ENCODE results near the gene CALM3.

Gene CALM3

DNA sequence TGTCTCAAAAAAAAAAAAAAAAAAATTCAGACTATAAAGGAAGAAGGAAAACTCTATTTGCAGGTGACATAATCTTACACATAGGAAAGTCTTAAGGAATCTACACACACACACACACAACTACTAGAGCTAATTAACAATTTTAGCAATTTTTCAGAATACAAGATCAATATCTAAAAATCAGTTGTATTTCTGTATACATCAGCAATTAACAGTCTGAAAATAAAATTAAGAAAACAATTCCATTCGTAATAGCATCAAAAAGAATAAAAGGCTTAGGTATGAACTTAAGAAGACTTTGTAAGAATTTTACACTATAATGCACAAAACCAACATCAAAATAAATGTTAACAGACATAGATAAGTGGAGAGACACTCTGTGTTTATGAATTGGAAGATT, 15.6 kb upstream of the CALM3 start:
- Mint-ChIP-seq H3K27ac (no peak overlapping the region), H3K27me3 (peaks cover 6% of the 10 kb centered on the region), H3K4me3 (no peak overlapping the region), H3K9me3 (peaks cover 8% of the 10 kb centered on the region), H3K36me3 (ENCODE audit: low read depth) (no peaks in the 10 kb centered on the region), H3K4me1 (ENCODE audit: low read depth) (no peaks in the 10 kb centered on the region)
- intact Hi-C loops (cut with micrococcal nuclease), result no loop called here

DNA sequence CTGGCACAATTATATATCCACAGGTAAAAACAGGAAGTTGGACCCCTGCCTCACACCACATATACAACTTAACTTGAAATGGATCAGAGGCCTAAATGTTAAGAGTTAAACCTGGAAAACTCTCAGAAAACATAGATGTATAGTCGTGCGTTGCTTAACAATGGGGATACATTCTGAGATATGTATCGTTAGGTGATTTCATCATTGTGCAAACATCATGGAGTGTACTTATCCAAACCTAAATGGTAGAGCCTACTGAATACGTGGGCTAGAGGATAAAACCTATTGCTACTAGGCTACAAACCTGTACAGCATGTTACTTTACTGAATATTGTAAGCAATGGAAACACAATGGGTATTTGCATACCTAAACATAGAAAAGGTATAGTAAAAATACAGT, 14.8 kb upstream of the CALM3 start:
- Mint-ChIP-seq H3K9me3 (peaks cover under 1% of the 10 kb centered on the region), H3K4me1 (ENCODE audit: low read depth) (peaks cover 3% of the 10 kb centered on the region), H3K4me3 (no peak overlapping the region), H3K27ac (no peak overlapping the region), H3K27me3 (peaks cover 4% of the 10 kb centered on the region), H3K36me3 (ENCODE audit: low read depth) (no peaks in the 10 kb centered on the region)
- intact Hi-C loops (cut with micrococcal nuclease), result no loop called here

DNA sequence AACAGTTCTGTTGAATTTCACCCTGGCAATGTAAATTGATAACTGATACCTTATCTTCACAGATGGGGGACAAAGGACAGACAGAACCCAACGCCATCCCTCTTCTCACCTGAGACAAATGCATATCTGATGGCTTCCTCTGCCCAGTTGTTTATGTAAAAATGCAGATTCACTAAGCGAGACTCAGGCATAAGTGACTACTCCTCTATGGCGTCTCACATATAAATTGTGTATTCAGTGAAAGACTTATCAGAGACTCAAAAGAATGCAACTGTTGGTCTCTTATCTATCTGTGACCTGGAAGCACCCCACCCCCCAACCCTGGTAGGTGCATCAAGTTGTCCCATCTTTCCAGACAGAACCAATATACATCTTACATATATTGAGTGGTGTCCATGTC, 13.3 kb upstream of the CALM3 start:
- peaks cover 18% of the 10 kb centered on the region for H3K4me1 Mint-ChIP-seq (ENCODE audit: low read depth)
- intact Hi-C loops (cut with micrococcal nuclease), result no loop called here
- H3K27ac Mint-ChIP-seq, result no peak overlapping the region
- H3K36me3 Mint-ChIP-seq (ENCODE audit: low read depth), result no peaks in the 10 kb centered on the region
- H3K27me3 Mint-ChIP-seq, result peaks cover 6% of the 10 kb centered on the region
- H3K9me3 Mint-ChIP-seq, result no peaks in the 10 kb centered on the region
- H3K4me3 Mint-ChIP-seq, result no peak overlapping the region

DNA sequence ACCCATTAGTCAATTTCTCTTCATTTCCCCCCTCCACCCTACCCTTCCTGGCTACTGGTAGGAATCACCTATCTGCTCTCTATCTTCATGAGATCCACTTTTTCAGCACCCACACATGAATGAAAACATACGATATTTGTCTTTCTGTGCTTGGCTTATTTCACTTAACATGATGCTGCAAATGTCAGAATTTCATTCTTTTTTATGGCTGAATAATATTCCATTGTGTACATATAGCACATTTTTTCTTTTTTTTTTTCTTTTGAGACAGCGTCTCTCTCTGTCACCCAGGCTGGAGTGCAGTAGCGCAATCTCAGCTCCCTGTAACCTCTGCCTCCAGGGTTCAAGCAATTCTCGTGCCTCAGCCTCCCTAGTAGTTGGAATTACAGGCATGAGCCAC, 9.9 kb upstream of the CALM3 start:
- H3K4me1 Mint-ChIP-seq (ENCODE audit: low read depth), result peaks cover 25% of the 10 kb centered on the region
- H3K27me3 Mint-ChIP-seq, result peaks cover 2% of the 10 kb centered on the region
- H3K27ac Mint-ChIP-seq, result no peak overlapping the region
- no peaks in the 10 kb centered on the region for H3K9me3 Mint-ChIP-seq
- intact Hi-C loops (cut with micrococcal nuclease), result no loop called here
- no peaks in the 10 kb centered on the region for H3K36me3 Mint-ChIP-seq (ENCODE audit: low read depth)
- no peak overlapping the region for H3K4me3 Mint-ChIP-seq

GRCh38 chr19:46591870-46592269, 9.3 kb upstream of the CALM3 start:
- no peaks in the 10 kb centered on the region for H3K36me3 Mint-ChIP-seq (ENCODE audit: low read depth)
- no peaks in the 10 kb centered on the region for H3K9me3 Mint-ChIP-seq
- peaks cover 2% of the 10 kb centered on the region for H3K27me3 Mint-ChIP-seq
- peaks cover 25% of the 10 kb centered on the region for H3K4me1 Mint-ChIP-seq (ENCODE audit: low read depth)
- H3K4me3 Mint-ChIP-seq, result no peak overlapping the region
- no peak overlapping the region for H3K27ac Mint-ChIP-seq
- intact Hi-C loops (cut with micrococcal nuclease), result no loop called here

DNA sequence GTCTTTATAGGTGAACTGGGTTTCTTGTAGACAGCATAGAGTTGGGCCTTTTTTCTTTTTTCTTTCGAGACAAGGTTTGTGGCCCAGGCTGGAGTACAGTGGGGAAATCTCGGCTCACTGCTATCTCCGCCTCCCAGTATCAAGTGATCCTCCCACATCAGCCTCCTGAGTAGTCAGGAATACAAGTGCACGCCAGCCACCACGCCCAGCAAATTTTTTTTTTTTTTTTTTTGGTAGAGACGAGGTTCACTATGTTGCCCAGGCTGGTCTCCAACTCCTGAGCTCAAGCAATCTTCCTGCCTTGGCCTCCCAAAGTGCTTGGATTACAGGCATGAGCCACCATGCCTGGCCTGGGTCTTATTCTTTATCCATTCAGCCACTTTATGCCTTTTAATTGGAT, 5.1 kb upstream of the CALM3 start:
- H3K4me3 Mint-ChIP-seq, result no peak overlapping the region
- peaks cover 15% of the 10 kb centered on the region for H3K9me3 Mint-ChIP-seq
- H3K4me1 Mint-ChIP-seq (ENCODE audit: low read depth), result peaks cover 34% of the 10 kb centered on the region
- peaks cover 8% of the 10 kb centered on the region for H3K27me3 Mint-ChIP-seq
- peaks cover 21% of the 10 kb centered on the region for H3K36me3 Mint-ChIP-seq (ENCODE audit: low read depth)
- intact Hi-C loops (cut with micrococcal nuclease), result no loop called here
- no peak overlapping the region for H3K27ac Mint-ChIP-seq

- no peak overlapping the region for H3K27ac Mint-ChIP-seq
- H3K4me1 Mint-ChIP-seq (ENCODE audit: low read depth), result peaks cover 31% of the 10 kb centered on the region
- peaks cover 37% of the 10 kb centered on the region for H3K36me3 Mint-ChIP-seq (ENCODE audit: low read depth)
- intact Hi-C loops (cut with micrococcal nuclease), result no loop called here
- peaks cover 15% of the 10 kb centered on the region for H3K9me3 Mint-ChIP-seq
- H3K27me3 Mint-ChIP-seq, result peaks cover 7% of the 10 kb centered on the region
- H3K4me3 Mint-ChIP-seq, result no peak overlapping the region
Measured at GRCh38 chr19:46598372-46598917, 2.7 kb upstream of the CALM3 start.

DNA sequence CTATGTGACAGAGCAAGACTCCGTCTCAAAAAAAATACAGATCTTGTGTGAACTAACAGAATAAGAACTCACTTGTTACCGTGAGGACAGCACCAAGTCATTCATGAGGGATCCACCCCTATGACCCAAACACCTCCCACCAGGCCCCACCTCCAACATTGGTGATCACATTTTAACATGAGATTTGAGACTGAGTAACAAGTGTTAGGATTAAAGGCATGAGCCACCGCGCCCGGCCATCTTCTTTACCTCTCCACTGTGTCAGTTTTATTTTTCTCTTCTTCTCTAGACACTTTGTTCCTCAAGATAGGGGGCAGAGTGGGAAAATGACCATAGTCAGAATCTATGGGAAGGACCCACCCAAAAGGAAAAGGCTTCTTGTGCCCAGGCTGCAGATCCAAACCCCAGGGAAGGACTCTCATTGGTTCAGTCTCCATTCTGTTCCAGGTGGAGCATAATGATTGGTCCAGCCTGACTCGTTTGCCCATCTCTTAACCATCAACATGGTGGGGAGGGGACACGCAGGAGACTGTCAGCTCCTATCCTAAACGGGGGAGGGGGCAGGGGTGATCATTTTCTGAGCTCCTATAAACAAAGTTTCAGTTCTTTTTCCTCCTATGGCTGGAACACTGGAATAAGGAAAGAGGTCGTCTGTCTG, 1.3 kb upstream of the CALM3 start:
- Mint-ChIP-seq H3K4me3 (peak overlapping the region; percentile 98), H3K9me3 (peaks cover 15% of the 10 kb centered on the region), H3K4me1 (ENCODE audit: low read depth) (peaks cover 42% of the 10 kb centered on the region), H3K27ac (peak overlapping the region; percentile 100), H3K27me3 (peaks cover 7% of the 10 kb centered on the region), H3K36me3 (ENCODE audit: low read depth) (peaks cover 44% of the 10 kb centered on the region)
- intact Hi-C loops (cut with micrococcal nuclease), result no loop called here

DNA sequence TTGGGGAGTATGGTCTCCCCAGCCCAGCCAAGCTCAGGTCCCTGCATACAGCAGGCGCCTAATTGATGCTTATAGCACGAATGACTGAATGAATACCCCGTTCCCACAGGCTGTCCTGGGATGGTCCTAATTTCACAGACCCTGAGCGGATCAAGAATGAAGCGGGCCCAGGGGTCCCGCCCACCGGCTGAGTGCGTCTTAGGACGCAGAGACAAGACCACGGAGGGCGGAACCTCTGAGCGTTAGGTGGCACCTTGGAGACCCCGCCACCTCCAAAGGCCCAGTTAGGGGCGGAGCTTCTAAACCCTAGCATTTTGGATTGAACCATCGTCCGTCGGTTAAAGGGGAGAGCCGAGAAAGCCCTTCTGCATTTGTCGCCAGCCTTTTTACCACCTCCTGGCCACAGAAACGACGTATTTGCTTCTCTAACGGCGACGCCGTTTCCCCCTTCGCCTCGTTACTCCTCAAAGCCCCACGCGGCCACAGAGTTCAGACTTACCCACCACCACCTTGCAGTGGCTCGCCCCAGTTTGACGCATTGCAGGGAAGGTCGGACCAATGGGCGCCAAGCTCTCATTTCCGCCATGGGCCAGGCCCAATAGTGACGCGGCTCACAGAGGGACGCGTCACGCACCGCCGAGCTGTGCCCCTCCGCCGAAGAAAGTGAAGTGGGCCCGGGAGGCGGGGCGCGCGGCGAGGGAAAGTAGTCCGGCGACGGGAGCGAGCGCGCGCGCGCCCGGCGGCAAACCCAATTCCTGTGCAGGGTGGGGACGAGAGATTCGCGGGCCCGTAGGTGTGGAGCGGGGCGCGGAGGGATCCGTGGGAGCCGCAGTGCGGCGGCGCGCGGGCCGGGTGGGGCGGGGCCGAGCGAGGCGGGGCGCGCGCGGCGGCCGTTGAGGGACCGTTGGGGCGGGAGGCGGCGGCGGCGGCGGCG, 479 bp upstream of the CALM3 start:
- H3K4me3 Mint-ChIP-seq, result peak overlapping the region; percentile 98
- peaks cover 7% of the 10 kb centered on the region for H3K27me3 Mint-ChIP-seq
- peaks cover 47% of the 10 kb centered on the region for H3K4me1 Mint-ChIP-seq (ENCODE audit: low read depth)
- peak overlapping the region; percentile 100 for H3K27ac Mint-ChIP-seq
- peaks cover 52% of the 10 kb centered on the region for H3K36me3 Mint-ChIP-seq (ENCODE audit: low read depth)
- peaks cover 15% of the 10 kb centered on the region for H3K9me3 Mint-ChIP-seq
- intact Hi-C loops (cut with micrococcal nuclease), result no loop called here

DNA sequence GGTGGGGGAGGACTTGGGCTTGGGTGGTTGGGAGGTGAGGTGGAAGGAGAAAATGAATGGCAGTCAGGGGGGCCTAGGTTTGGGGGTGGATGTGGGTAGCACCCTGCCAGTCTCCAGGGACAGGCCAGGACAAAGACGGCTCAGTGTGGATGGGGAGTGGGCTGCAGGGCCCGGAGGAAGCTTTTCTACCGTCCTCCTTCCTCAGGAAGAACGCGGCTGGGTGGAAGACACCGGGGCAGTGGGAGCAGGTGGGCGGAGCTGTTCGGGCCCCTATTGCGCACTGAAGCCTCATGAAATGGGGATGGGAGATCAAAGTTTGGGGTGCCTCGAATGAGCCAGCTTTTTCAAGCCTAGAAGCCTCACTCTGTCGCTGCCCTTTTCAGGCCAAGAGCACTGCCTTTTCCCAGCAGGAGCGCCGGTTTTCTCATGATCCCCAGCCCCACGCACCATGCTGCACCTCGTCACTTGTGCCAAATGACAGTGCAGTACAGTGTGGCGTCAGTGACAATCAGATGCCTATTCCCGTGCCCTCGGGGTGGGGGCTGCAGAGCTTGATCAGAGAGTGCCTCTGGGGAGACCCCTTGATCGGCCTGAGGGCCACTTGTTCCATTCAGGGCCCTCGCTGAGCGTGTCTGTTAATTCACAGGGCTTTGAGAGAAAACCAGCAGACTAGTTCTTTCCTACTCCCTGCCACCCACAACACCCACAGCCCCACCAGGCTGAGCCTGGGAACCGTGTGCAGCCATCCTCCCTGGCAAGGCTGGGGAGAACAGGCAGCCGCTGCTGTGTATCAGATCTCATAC, 1.5 kb downstream of the CALM3 start:
- Mint-ChIP-seq H3K27me3 (peaks cover 12% of the 10 kb centered on the region), H3K36me3 (ENCODE audit: low read depth) (peaks cover 71% of the 10 kb centered on the region), H3K4me3 (peak overlapping the region; percentile 98), H3K4me1 (ENCODE audit: low read depth) (peaks cover 56% of the 10 kb centered on the region), H3K9me3 (peaks cover 15% of the 10 kb centered on the region), H3K27ac (peak overlapping the region; percentile 100)
- intact Hi-C loops (cut with micrococcal nuclease), result no loop called here

GRCh38 chr19:46603195-46603637, 2.1 kb downstream of the CALM3 start:
- peaks cover 56% of the 10 kb centered on the region for H3K4me1 Mint-ChIP-seq (ENCODE audit: low read depth)
- peaks cover 15% of the 10 kb centered on the region for H3K27me3 Mint-ChIP-seq
- H3K27ac Mint-ChIP-seq, result peak overlapping the region; percentile 100
- peak overlapping the region; percentile 98 for H3K4me3 Mint-ChIP-seq
- intact Hi-C loops (cut with micrococcal nuclease), result no loop called here
- peaks cover 76% of the 10 kb centered on the region for H3K36me3 Mint-ChIP-seq (ENCODE audit: low read depth)
- peaks cover 11% of the 10 kb centered on the region for H3K9me3 Mint-ChIP-seq

DNA sequence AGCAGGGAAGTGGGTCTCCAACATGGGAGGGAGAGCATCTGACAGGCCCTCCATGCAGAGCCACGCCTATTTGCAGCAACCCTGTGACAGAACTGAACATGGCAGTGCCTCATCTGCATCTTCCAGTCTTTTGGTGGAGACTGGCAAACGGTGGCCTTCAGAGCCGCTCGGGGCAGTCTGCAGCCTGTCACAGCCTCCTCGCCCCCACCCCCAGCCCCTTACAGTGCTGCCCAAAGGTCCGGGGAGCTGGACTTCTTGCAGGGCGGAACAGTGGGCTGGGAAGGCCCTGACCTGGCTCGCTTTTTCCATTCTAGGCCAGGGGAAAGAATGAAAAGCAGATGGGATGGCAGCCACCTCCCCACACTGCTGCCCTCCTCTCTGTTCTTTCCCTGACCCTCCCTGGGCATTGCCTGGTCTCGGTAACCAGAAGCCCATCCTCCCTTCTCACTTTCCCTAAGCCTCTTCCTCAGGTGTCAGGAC, 2.7 kb downstream of the CALM3 start:
- Mint-ChIP-seq H3K4me3 (no peak overlapping the region), H3K36me3 (ENCODE audit: low read depth) (peaks cover 76% of the 10 kb centered on the region), H3K4me1 (ENCODE audit: low read depth) (peaks cover 56% of the 10 kb centered on the region), H3K27me3 (peaks cover 15% of the 10 kb centered on the region), H3K9me3 (peaks cover 5% of the 10 kb centered on the region), H3K27ac (peak overlapping the region; percentile 100)
- intact Hi-C loops (cut with micrococcal nuclease), result no loop called here

DNA sequence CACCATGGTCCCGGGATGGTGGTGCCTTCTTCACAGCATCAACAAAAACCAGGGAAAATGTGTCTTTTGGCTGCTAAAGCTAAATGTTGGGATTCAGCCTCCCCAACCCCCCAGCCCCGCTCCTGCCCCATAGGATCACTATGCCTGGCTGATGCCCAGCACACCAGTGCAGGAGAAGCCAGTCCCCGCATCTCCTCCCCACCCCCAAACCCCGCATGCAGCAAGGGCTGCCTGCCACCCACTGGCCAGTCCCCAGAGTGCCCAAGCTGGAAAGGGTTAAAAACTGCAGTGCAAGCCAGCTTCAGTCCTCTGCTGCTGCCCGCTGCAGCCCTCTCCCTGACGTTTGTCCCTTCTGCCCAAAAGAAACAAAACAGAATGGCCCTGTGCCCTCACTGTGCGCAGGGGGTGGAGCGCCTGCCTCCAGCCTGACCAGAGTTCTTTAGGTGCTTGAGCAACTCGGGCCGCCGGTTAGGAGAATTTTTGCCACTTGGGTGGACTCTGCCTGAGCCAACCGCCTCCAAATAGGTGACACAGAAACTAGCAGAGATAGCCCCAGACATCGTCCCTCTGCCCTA, 3.7 kb downstream of the CALM3 start:
- Mint-ChIP-seq H3K4me1 (ENCODE audit: low read depth) (peaks cover 64% of the 10 kb centered on the region), H3K9me3 (no peaks in the 10 kb centered on the region), H3K27me3 (peaks cover 22% of the 10 kb centered on the region), H3K4me3 (no peak overlapping the region), H3K27ac (no peak overlapping the region), H3K36me3 (ENCODE audit: low read depth) (peaks cover 84% of the 10 kb centered on the region)
- intact Hi-C loops (cut with micrococcal nuclease), result no loop called here
